ENCODE data around the gene TBC1D17. TPM values are rescaled to one million over a fixed set of nuclear protein-coding genes. Genes with fewer than 3 reads are reported as not detected.

Gene TBC1D17
- total and polyA plus RNA-seq, 10 of the 15 experiments (the other 5 are each of a cell fraction or from before 2014, with no cell fraction given): 0.42 to 20.4 (median 11.2) TPM

DNA sequence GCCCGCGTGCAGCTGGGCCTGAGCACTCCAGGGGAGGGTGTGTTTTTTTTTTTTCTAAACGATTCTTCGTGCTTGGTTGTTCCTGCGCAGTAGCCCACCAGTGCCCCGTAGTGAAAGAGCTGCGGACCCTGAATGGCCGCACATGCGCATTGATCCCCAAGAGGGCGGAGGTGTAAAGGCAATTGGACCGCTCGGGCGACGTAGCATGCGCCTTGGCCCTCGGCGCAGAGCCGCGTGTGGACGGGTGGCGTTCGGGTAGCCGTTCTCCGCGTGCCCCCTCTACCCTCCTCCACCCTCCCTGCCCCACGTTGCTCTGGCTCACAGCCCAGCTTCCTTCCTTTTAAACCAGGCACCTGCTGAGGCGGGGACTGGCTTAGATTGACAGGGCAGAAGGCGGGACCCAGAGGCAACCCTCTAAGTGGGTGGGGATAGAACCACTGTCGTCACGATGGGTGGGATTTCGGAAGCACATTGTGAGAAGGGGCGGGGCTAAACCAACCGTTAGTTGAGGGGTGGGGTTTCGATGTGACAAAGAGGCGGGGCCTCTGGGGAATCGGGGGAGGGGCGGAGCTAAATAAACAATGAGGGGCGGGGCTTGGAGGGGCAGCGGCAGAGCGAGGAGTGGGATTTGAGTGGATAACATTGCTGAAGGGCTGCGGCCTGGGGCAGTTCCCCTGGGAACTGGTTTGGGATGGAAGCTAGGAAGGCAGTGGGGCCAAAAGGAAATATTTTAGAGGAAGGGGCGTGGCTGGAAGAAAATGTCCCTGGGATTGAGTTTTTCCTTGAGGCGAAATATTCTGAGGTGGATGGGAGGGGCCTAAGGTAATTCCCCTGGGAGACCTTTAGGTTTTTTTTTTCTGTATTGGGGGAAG, 52.3 kb downstream of the TBC1D17 start (continued):
- TF ChIP-seq TAF1 (IDR thresholded peaks at IDR 0.05; ENCODE audit: borderline replicate concordance, low read depth, low read length): peak; percentile 67; the same call in 1 of the 2 replicates
- TF ChIP-seq PRDM15 (CRISPR knock-in tag; IDR thresholded peaks at IDR 0.05): 0 out of 2 replicates have a peak, but pooled peaks have one; percentile 26
- peak; percentile 74; the same call in 1 of the 2 replicates for TF ChIP-seq HDGF (IDR thresholded peaks at IDR 0.05)
- TF ChIP-seq ESRRA (IDR thresholded peaks at IDR 0.05; ENCODE audit: low read length): 0 out of 2 replicates have a peak, but pooled peaks have one; percentile 68
- TF ChIP-seq, protein P1, sequence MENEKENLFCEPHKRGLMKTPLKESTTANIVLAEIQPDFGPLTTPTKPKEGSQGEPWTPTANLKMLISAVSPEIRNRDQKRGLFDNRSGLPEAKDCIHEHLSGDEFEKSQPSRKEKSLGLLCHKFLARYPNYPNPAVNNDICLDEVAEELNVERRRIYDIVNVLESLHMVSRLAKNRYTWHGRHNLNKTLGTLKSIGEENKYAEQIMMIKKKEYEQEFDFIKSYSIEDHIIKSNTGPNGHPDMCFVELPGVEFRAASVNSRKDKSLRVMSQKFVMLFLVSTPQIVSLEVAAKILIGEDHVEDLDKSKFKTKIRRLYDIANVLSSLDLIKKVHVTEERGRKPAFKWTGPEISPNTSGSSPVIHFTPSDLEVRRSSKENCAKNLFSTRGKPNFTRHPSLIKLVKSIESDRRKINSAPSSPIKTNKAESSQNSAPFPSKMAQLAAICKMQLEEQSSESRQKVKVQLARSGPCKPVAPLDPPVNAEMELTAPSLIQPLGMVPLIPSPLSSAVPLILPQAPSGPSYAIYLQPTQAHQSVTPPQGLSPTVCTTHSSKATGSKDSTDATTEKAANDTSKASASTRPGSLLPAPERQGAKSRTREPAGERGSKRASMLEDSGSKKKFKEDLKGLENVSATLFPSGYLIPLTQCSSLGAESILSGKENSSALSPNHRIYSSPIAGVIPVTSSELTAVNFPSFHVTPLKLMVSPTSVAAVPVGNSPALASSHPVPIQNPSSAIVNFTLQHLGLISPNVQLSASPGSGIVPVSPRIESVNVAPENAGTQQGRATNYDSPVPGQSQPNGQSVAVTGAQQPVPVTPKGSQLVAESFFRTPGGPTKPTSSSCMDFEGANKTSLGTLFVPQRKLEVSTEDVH (IDR thresholded peaks at IDR 0.05; ENCODE audit: low read depth, partially characterized antibody): no peak
- TF ChIP-seq, protein P2, sequence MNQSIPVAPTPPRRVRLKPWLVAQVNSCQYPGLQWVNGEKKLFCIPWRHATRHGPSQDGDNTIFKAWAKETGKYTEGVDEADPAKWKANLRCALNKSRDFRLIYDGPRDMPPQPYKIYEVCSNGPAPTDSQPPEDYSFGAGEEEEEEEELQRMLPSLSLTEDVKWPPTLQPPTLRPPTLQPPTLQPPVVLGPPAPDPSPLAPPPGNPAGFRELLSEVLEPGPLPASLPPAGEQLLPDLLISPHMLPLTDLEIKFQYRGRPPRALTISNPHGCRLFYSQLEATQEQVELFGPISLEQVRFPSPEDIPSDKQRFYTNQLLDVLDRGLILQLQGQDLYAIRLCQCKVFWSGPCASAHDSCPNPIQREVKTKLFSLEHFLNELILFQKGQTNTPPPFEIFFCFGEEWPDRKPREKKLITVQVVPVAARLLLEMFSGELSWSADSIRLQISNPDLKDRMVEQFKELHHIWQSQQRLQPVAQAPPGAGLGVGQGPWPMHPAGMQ (IDR thresholded peaks at IDR 0.05; ENCODE audit: borderline replicate concordance): no peak
- no peak for TF ChIP-seq MEF2A (IDR thresholded peaks at IDR 0.05; ENCODE audit: insufficient read depth, low read depth, low read length)
- TF ChIP-seq SPI1 (IDR thresholded peaks at IDR 0.05; ENCODE audit: borderline replicate concordance, insufficient read depth, low read depth, low read length): no peak
- no peak; the same call in 1 of the 2 replicates for TF ChIP-seq IKZF1 (conservative IDR thresholded peaks at IDR 0.05)
